Coronary artery (tissue), 2 donors: Measurements from ENCODE around the gene STAT5B.

Experiments
- DNase-seq: peaks from one replicate; pipeline ENCODE4 v3.0.0-alpha.2; 2017; ENCODE audit warnings: low spot score
- H3K27ac ChIP-seq, 2 donors: fragments of 200-600 bp; sonication (generic); one replicate each; pipeline ENCODE4 v1.5.1; 2016 to 2019
- H3K4me3 ChIP-seq: fragments of 200-600 bp; sonication (generic); 2 replicates; pipeline ENCODE4 v1.5.1; 2016; ENCODE audit warnings: mild to moderate bottlenecking, moderate library complexity
- TF ChIP-seq, protein P1 (sequence below): fragments of 200-600 bp; sonication (generic); IDR thresholded peaks from one replicate; pipeline ENCODE4 v1.5.1; 2019; ENCODE audit warnings: antibody characterized with exemption

The STAT5B gene

GRCh38 chr17:42203354-42203753 lies 72.8 kb downstream of the STAT5B start:
- no peak overlapping the region for H3K4me3 ChIP-seq
- DNase-seq = no peak

DNA sequence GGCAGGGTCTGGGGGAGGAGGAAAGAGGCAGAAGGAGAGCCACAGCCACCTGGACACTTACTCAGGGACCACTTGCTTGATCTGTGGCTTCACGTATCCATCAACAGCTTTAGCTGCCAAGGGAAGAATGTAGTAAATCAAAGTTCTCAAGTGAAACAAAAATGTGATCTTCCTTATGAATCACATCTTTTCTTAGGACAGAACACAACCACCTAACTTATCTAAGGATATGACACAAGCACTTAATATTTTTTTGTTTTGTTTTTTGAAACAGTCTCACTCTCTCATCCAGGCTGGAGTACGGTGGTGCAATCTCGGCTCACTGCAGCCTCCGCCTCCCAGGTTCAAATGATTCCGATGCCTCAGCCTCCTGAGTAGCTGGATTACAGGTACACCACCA lies 73.5 kb downstream of the STAT5B start:
- TF ChIP-seq, protein P1, sequence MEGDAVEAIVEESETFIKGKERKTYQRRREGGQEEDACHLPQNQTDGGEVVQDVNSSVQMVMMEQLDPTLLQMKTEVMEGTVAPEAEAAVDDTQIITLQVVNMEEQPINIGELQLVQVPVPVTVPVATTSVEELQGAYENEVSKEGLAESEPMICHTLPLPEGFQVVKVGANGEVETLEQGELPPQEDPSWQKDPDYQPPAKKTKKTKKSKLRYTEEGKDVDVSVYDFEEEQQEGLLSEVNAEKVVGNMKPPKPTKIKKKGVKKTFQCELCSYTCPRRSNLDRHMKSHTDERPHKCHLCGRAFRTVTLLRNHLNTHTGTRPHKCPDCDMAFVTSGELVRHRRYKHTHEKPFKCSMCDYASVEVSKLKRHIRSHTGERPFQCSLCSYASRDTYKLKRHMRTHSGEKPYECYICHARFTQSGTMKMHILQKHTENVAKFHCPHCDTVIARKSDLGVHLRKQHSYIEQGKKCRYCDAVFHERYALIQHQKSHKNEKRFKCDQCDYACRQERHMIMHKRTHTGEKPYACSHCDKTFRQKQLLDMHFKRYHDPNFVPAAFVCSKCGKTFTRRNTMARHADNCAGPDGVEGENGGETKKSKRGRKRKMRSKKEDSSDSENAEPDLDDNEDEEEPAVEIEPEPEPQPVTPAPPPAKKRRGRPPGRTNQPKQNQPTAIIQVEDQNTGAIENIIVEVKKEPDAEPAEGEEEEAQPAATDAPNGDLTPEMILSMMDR = no peak
- Histone ChIP-seq H3K4me3 (no peak overlapping the region), H3K27ac (no peak overlapping the region)
- no peak for DNase-seq

More at GRCh38 chr17:42203354-42203753, 72.8 kb downstream of the STAT5B start:
- TF ChIP-seq, protein P1 = no peak
- no peak overlapping the region for H3K27ac ChIP-seq

GRCh38 chr17:42202159-42202558 lies 74.0 kb downstream of the STAT5B start:
- DNase-seq = no peak
- TF ChIP-seq, protein P1 = no peak
- Histone ChIP-seq H3K27ac (no peak overlapping the region), H3K4me3 (no peak overlapping the region)

GRCh38 chr17:42201458-42201772 lies 74.8 kb downstream of the STAT5B start:
- DNase-seq = no peak

GRCh38 chr17:42200706-42201457 lies 75.3 kb downstream of the STAT5B start:
- H3K4me3 ChIP-seq = no peak overlapping the region
- TF ChIP-seq, protein P1 = no peak
- H3K27ac ChIP-seq = peak overlapping the region in 1 of 2 donors; percentile 26
- no peak for DNase-seq

More at GRCh38 chr17:42201458-42201772, 74.8 kb downstream of the STAT5B start:
- H3K27ac ChIP-seq = peak overlapping the region in 1 of 2 donors; percentile 26
- TF ChIP-seq, protein P1 = no peak
- H3K4me3 ChIP-seq = no peak overlapping the region

GRCh38 chr17:42199416-42200011 lies 76.7 kb downstream of the STAT5B start:
- Histone ChIP-seq H3K4me3 (no peak overlapping the region), H3K27ac (peak overlapping the region in 1 of 2 donors; percentile 12)
- TF ChIP-seq, protein P1 = no peak
- DNase-seq = no peak

DNA sequence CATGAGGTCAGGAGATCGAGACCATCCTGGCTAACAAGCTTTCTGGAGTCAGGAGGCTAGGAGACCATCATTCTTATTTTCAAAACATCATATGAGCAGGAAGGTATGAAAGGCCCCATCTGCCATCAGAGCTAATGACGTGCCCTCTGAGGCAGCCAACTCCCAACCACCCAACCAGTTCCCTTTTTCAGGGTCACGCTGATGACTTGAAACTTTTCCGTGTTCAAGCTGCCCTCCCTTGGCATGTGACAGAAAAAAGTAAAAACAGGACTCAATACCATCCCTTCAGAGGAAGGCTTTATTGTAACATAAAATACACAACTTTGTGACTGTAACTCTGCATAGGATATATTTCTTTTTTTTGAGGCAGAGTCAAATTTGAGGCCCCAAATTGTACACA lies 77.3 kb downstream of the STAT5B start:
- TF ChIP-seq, protein P1 = no peak
- peak overlapping the region in 1 of 2 donors; percentile 43 for H3K27ac ChIP-seq
- no peak for DNase-seq
- no peak overlapping the region for H3K4me3 ChIP-seq
